Neutrophil (primary cell): ENCODE data around the gene GAS6.

Experiments used
- H3K27ac ChIP-seq: fragments of 200-600 bp; sonication (generic); 2 replicates; pipeline ENCODE4 v1.5.1; 2016; ENCODE audit warnings: mild to moderate bottlenecking, moderate library complexity
- H3K27me3 ChIP-seq: fragments of 200-600 bp; sonication (generic); 2 replicates; pipeline ENCODE4 v1.6.0; 2016; ENCODE audit warnings: mild to moderate bottlenecking
- H3K36me3 ChIP-seq: fragments of 200-600 bp; sonication (generic); 2 replicates; pipeline ENCODE4 v1.5.1; 2017
- H3K4me1 ChIP-seq, 2 experiments: fragments of 200-600 bp in 1 of 2; sonication (generic) in 1 of 2; 1 replicate in 1 of 2; 2 replicates in 1 of 2; pipeline versions ENCODE4 v1.5.1 to v1.6.1; 2013 to 2016; ENCODE audit warnings: low read depth in 1 of 2, low read length in 1 of 2, mild to moderate bottlenecking in 1 of 2, moderate library complexity in 1 of 2; ENCODE audit not compliant: control insufficient read depth in 1 of 2, insufficient read depth in 1 of 2
- H3K4me3 ChIP-seq, 2 experiments: fragments of 200-600 bp in 1 of 2; sonication (generic) in 1 of 2; 1 replicate in 1 of 2; 2 replicates in 1 of 2; pipeline ENCODE4 v1.5.1; 2013 to 2016; ENCODE audit warnings: low read depth in 1 of 2, low read length in 1 of 2, mild to moderate bottlenecking in 1 of 2, moderate library complexity in 1 of 2
- H3K9me3 ChIP-seq: fragments of 200-600 bp; sonication (generic); 2 replicates; pipeline ENCODE4 v1.5.1; 2016
- TF ChIP-seq, protein P1 (sequence below): fragments of 200-600 bp; sonication (generic); IDR thresholded peaks from 2 replicates; pipeline ENCODE4 v1.5.1; 2016; ENCODE audit warnings: antibody characterized with exemption

The GAS6 gene

DNA sequence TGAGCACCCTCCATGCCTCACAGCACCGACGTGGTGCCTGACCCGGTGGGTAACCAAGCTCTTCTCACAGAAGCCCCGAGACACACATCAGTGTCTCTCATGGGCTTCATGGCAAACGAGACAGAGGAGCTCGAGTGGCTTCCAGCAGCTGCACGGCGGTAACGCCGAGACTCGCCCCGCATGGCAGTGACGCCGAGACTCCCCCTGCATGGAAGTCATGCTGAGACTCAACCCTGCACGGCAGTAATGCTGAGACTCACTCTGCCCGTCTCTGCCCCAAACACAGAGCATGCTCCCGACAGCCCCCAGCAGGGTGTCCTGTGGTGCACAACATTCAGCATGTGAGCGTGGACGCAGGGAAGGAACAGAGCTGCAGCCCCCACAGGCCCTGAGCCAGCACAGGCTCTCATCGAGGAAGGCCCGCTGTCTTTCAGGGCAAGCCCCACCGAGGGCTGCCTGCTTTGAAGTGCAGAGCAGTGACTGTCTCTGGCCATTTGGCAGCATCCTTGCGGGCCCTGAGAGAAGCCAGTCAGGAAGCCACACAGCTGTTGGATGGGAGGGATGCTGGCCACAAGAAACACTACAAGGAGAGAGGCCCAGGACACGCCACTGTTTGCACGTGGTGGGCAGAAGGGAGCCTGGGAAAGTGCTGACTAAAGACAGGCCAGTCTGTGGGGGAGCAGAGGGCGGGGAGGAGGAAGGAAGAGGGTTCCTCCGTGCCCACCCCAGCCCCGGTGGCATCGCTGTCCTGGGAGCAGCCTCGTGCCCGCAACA is 9.5 kb downstream of the GAS6 start:
- Histone ChIP-seq H3K36me3 (no peaks in the 10 kb centered on the region), H3K27me3 (peaks cover 37% of the 10 kb centered on the region), H3K4me3 (no peak overlapping the region), H3K4me1 (no peaks in the 10 kb centered on the region), H3K27ac (no peak overlapping the region), H3K9me3 (peaks cover 5% of the 10 kb centered on the region)
- TF ChIP-seq, protein P1, sequence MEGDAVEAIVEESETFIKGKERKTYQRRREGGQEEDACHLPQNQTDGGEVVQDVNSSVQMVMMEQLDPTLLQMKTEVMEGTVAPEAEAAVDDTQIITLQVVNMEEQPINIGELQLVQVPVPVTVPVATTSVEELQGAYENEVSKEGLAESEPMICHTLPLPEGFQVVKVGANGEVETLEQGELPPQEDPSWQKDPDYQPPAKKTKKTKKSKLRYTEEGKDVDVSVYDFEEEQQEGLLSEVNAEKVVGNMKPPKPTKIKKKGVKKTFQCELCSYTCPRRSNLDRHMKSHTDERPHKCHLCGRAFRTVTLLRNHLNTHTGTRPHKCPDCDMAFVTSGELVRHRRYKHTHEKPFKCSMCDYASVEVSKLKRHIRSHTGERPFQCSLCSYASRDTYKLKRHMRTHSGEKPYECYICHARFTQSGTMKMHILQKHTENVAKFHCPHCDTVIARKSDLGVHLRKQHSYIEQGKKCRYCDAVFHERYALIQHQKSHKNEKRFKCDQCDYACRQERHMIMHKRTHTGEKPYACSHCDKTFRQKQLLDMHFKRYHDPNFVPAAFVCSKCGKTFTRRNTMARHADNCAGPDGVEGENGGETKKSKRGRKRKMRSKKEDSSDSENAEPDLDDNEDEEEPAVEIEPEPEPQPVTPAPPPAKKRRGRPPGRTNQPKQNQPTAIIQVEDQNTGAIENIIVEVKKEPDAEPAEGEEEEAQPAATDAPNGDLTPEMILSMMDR: no peak

DNA sequence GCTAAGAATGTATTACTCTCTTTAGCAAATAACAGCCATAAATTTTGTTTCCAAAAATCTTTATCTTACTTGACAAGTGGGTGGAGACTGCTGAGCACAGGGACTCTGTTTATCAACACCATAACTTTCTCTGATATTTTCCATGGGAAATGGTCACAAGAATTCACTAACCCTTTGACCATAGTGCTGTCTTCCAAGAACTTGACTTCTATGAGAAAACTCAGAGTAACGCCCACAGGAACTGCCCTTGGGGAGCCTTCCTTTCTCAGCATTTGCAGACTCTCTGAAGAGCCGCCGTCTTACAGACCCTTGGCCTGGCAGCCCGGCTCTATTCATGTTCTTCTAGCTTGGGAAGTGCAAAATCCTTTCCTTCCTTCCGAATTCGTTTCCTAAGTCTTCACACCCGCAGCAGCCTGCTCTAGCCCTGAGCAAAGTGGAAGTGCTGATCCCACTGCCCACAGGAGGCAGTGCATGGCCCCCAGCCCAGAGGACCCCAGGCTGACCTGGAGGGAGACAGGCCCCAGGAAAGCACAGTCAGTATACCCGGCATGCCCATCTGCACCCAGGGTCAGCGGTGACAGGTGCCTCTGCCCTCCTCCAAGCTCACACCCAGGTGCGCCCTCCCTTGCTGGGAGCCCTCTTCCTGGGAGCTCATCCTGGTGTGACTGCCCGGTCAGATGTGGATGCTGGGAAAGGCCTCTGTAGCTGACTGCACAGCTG is 10.2 kb downstream of the GAS6 start:
- Histone ChIP-seq H3K4me3 (no peak overlapping the region), H3K4me1 (no peaks in the 10 kb centered on the region), H3K9me3 (no peaks in the 10 kb centered on the region), H3K27ac (no peak overlapping the region), H3K27me3 (peaks cover 37% of the 10 kb centered on the region), H3K36me3 (no peaks in the 10 kb centered on the region)
- TF ChIP-seq, protein P1: no peak

DNA sequence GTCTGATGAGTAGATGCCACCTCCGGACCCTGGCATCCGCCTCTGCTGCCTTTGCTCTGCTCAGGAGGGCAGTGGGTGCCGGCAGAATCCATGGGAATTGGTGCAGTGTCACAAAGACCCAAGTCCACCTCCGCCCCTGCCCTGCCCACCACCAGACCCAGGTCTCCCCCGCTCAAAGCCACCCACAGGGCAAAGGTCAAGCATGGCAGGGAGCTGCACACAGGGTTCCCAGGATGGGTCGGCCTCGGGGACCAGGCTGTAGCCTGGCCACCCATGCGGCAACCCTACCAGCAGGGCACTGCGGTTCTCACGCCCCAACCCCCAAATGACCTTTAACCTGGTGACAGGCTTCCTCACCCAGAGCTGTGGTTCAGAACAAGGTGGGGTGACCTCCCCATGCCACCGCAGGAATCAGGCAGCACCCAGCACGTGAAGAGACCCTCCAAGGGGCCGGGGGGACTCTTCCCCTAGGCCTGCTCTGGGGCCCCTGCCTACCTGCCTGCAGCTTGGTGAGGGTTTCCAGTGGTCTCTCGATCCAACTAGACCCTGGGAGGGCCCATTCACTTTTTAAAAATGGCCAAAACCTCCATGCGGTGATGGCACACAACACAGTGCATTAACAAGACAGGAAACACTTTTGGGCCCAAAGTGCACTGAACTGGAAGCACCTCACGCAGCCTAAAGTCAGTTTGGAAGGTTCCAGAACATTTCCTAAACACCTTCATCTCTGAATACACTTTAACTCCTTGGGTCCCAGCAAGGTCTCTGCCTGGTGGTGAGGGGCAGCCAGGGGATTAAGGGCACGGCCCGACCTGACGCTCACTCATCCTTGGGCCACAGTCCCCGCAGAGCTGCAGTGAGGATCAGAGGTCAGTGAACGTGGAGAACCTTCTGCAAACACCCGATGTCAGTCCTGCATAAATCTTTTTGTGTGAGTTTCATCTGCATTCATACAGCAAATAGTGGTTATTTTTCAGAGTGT is 11.0 kb downstream of the GAS6 start:
- Histone ChIP-seq H3K36me3 (no peaks in the 10 kb centered on the region), H3K9me3 (no peaks in the 10 kb centered on the region), H3K4me1 (no peaks in the 10 kb centered on the region), H3K27ac (no peak overlapping the region), H3K27me3 (peaks cover 37% of the 10 kb centered on the region), H3K4me3 (no peak overlapping the region)
- TF ChIP-seq, protein P1: no peak

DNA sequence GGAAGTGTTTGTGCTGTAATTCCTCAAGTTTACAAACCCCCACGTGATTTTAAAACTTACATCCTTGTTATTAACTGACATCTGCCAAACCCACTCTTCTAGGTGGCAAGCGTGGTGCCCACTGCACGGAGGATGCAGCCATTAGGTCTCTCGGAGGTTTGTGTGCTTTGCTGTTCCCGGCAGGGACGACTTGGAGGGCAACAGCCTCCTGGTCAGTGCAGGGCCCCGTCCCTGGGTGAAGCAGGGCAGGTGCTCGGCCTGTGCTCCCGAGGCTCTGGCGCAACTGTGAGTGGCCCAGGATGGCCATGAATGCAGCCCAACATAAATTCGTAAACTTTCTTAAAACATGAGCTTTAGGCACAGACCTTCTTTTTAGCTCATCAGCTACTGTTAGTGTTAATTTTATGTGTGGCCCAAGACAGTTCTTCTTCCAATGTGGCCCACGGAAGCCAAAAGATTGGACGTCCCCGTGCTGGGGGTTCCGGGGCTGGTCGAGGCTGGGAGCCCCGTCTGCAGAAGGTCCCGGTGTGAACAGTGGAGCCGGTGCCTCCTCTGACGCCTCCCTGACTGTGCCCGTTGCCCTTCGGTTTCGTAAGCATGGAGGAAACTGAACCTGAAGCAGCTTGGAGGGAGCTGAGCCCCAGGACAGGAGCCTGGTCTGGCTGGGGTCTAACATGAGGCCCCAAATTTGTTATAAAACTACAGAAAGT is 11.9 kb downstream of the GAS6 start:
- no peak overlapping the region for H3K27ac ChIP-seq
- TF ChIP-seq, protein P1: no peak
- H3K4me3 ChIP-seq: no peak overlapping the region
- no peaks in the 10 kb centered on the region for H3K9me3 ChIP-seq
- peaks cover 42% of the 10 kb centered on the region for H3K27me3 ChIP-seq
- H3K4me1 ChIP-seq: no peaks in the 10 kb centered on the region
- H3K36me3 ChIP-seq: no peaks in the 10 kb centered on the region

DNA sequence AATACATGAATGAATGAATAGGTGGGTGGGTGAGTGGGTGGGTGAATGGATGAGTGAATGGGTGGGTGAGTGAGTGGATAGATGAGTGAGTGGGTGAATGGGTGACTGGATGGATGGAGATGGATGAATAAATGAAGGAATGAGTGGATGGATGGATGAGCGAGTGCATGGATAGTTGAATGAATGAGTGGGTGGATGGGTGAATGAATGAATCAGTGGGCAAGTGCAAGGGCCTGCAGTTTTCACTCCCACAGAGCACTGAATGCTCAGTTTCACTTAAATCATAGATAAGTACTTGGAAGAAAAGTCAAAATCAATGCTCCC is 12.4 kb downstream of the GAS6 start:
- Histone ChIP-seq H3K4me3 (no peak overlapping the region), H3K4me1 (no peaks in the 10 kb centered on the region), H3K27me3 (peaks cover 45% of the 10 kb centered on the region), H3K27ac (no peak overlapping the region), H3K36me3 (no peaks in the 10 kb centered on the region), H3K9me3 (no peaks in the 10 kb centered on the region)
- TF ChIP-seq, protein P1: no peak
